Vagina (tissue), 2 donors: ENCODE results near the gene ACOT9. TPM values are rescaled to one million over a fixed set of nuclear protein-coding genes. Genes with fewer than 3 reads are reported as not detected.
A peak's percentile ranks its signal among the peaks of the same experiment; 100 is the strongest.

Source experiments
- DNase-seq, 2 donors: peaks; one replicate each; pipeline ENCODE4 v3.0.0-alpha.2; 2017; ENCODE audit errors: extremely low spot score in 2 of 2
- H3K27ac ChIP-seq: fragments of 200-600 bp; sonication (generic); one replicate; pipeline ENCODE4 v1.5.1; 2019
- H3K27me3 ChIP-seq: fragments of 200-600 bp; sonication (generic); one replicate; pipeline ENCODE4 v1.5.1; 2019
- H3K36me3 ChIP-seq, 2 donors: fragments of 200-600 bp; sonication (generic); one replicate each; pipeline ENCODE4 v1.5.1; 2017 to 2019
- H3K4me1 ChIP-seq: fragments of 200-600 bp; sonication (generic); one replicate; pipeline ENCODE4 v1.5.1; 2019
- H3K4me3 ChIP-seq, 2 donors: fragments of 200-600 bp; sonication (generic); 1 replicate in 1 of 2; 2 replicates in 1 of 2; pipeline ENCODE4 v1.5.1; 2016 to 2019
- H3K9me3 ChIP-seq: fragments of 200-600 bp; sonication (generic); one replicate; pipeline ENCODE4 v1.5.1; 2019
- POLR2A ChIP-seq, 2 donors: fragments of 450-650 bp; IDR thresholded peaks; one replicate each; pipeline ENCODE4 v1.6.1; 2017; ENCODE audit warnings: antibody characterized with exemption in 2 of 2, mild to moderate bottlenecking in 2 of 2, moderate library complexity in 2 of 2
- POLR2AphosphoS5 ChIP-seq, 2 donors: sonication (generic); formaldehyde crosslinking; IDR thresholded peaks; one replicate each; pipeline ENCODE4 v1.9.0; 2017; ENCODE audit warnings: antibody characterized with exemption in 2 of 2, mild to moderate bottlenecking in 2 of 2, low read depth in 1 of 2; ENCODE audit not compliant: insufficient read depth in 1 of 2
- intact Hi-C: fragments of 100-400 bp; cut with DNase I; formaldehyde crosslinking; loops from one replicate; pipeline ENCODE4 v1.15.1; 2023
- total RNA-seq: library from RNA; depleted of rRNA; stranded (reverse); fragments of >200 nt; gene quantifications from one replicate; pipeline ENCODE4 v1.2.3, GENCODE V29; 2016
- TF ChIP-seq, protein P1 (sequence below), 3 experiments: fragments of 450-650 bp in 2 of 3; fragments of 200-600 bp in 1 of 3; sonication (generic) in 1 of 3; IDR thresholded peaks; one replicate each; pipeline ENCODE4 v1.5.1; 2017 to 2019; ENCODE audit warnings: antibody characterized with exemption in 3 of 3, mild to moderate bottlenecking in 2 of 3, moderate library complexity in 2 of 3

Gene ACOT9
- total RNA-seq, 1 donor from 2014 or later: 39.0 TPM

DNA sequence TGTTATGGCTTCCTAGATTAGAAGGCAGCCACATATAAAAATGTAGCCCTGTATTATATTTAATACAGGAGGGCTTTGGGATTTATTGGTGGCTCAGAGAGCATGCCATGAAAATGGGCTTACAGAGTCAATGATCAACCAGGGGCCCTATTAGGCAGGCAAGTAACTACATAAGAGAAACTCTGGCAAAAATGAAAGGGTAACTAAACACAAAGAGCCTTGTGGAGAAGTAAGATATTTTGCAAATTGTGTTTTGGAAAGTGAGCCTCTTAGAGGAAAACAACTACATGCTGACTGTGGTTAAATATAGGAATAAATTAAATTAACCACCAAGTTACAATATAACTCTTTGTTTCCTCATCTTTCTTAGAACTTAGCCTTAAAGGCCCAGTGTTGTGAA lies 45.4 kb upstream of the ACOT9 start:
- Histone ChIP-seq H3K36me3 (no peaks in the 10 kb centered on the region), H3K27ac (no peak overlapping the region), H3K4me1 (no peaks in the 10 kb centered on the region), H3K27me3 (no peaks in the 10 kb centered on the region), H3K4me3 (no peak overlapping the region), H3K9me3 (no peaks in the 10 kb centered on the region)
- DNase-seq: no peak
- intact Hi-C loops: no loop called here
- no peak for TF ChIP-seq POLR2AphosphoS5 (IDR thresholded peaks at IDR 0.05; ENCODE audit: insufficient read depth in 1 of 2, low read depth in 1 of 2)
- no peak for TF ChIP-seq POLR2A (IDR thresholded peaks at IDR 0.05)
- TF ChIP-seq, protein P1, sequence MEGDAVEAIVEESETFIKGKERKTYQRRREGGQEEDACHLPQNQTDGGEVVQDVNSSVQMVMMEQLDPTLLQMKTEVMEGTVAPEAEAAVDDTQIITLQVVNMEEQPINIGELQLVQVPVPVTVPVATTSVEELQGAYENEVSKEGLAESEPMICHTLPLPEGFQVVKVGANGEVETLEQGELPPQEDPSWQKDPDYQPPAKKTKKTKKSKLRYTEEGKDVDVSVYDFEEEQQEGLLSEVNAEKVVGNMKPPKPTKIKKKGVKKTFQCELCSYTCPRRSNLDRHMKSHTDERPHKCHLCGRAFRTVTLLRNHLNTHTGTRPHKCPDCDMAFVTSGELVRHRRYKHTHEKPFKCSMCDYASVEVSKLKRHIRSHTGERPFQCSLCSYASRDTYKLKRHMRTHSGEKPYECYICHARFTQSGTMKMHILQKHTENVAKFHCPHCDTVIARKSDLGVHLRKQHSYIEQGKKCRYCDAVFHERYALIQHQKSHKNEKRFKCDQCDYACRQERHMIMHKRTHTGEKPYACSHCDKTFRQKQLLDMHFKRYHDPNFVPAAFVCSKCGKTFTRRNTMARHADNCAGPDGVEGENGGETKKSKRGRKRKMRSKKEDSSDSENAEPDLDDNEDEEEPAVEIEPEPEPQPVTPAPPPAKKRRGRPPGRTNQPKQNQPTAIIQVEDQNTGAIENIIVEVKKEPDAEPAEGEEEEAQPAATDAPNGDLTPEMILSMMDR (IDR thresholded peaks at IDR 0.05): no peak

DNA sequence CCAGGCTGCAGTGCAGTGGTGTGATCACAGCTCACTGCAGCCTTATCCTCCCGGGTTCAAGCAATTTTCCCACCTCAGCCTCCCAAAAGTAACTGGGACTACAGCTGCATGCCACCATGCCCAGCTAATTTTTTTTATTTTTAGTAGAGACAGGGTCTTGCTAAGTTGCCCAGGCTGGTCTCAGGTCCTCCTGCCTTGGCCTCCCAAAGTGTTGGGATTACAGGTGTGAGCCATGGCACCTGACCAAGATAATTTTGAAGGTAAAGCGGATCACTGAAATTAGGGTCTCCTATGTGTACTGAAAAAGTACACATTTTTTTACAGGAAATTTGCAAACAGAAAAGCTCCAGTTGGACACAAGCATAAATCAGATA lies 44.7 kb upstream of the ACOT9 start:
- Histone ChIP-seq H3K9me3 (no peaks in the 10 kb centered on the region), H3K27ac (no peak overlapping the region), H3K36me3 (no peaks in the 10 kb centered on the region), H3K4me3 (no peak overlapping the region), H3K27me3 (no peaks in the 10 kb centered on the region), H3K4me1 (no peaks in the 10 kb centered on the region)
- intact Hi-C loops: no loop called here
- no peak for TF ChIP-seq POLR2AphosphoS5 (IDR thresholded peaks at IDR 0.05; ENCODE audit: insufficient read depth in 1 of 2, low read depth in 1 of 2)
- no peak for DNase-seq

DNA sequence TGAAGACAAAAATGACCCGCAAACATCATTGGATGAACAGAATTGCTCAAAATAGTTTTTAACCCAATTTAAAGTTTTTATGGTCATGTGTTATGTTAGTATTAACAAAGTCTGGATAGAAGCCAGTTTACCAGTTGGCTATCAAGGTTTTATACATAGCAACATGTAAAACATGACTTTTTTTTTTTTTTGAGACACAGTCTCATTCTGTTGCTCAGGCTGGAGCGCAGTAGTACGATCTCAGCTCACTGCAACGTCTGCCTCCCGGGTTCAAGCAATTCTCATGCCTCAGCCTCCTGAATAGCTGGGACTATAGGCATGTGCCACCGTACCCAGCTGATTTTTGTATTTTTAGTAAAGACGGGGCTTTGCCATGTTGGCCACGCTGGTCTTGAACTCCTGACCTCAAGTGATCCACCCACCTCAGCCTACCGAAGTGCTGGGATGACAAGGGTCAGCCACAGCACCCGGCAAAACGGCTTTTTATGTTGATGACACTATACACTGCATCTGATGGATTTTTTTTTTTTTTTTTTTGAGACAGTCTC lies 43.3 kb upstream of the ACOT9 start:
- H3K4me3 ChIP-seq: no peak overlapping the region
- no peaks in the 10 kb centered on the region for H3K36me3 ChIP-seq
- intact Hi-C loops: no loop called here
- peak overlapping the region; percentile 94 for H3K27ac ChIP-seq
- no peaks in the 10 kb centered on the region for H3K9me3 ChIP-seq
- no peaks in the 10 kb centered on the region for H3K27me3 ChIP-seq
- no peak for DNase-seq
- H3K4me1 ChIP-seq: no peaks in the 10 kb centered on the region
- TF ChIP-seq, protein P1 (IDR thresholded peaks at IDR 0.05): no peak
- TF ChIP-seq POLR2AphosphoS5 (IDR thresholded peaks at IDR 0.05; ENCODE audit: insufficient read depth in 1 of 2, low read depth in 1 of 2): peak in 1 of 2 donors; percentile 13

DNA sequence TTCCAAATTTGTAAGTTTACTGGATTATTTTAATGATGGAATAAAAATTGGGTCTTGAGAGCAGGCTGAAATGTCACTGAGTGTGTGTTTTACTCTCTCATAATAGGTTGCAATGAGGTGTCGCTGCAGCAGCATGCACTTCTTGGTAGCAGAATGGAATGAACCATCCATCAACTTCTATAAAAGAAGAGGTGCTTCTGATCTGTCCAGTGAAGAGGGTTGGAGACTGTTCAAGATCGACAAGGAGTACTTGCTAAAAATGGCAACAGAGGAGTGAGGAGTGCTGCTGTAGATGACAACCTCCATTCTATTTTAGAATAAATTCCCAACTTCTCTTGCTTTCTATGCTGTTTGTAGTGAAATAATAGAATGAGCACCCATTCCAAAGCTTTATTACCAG lies 42.5 kb upstream of the ACOT9 start:
- DNase-seq: no peak
- TF ChIP-seq POLR2A (IDR thresholded peaks at IDR 0.05): no peak
- TF ChIP-seq, protein P1 (IDR thresholded peaks at IDR 0.05): no peak
- no peak for TF ChIP-seq POLR2AphosphoS5 (IDR thresholded peaks at IDR 0.05; ENCODE audit: insufficient read depth in 1 of 2, low read depth in 1 of 2)
- Histone ChIP-seq H3K4me1 (no peaks in the 10 kb centered on the region), H3K27ac (peak overlapping the region; percentile 94), H3K27me3 (no peaks in the 10 kb centered on the region), H3K4me3 (peak overlapping the region; percentile 51 to 64), H3K36me3 (no peaks in the 10 kb centered on the region), H3K9me3 (no peaks in the 10 kb centered on the region)
- intact Hi-C loops: no loop called here

DNA sequence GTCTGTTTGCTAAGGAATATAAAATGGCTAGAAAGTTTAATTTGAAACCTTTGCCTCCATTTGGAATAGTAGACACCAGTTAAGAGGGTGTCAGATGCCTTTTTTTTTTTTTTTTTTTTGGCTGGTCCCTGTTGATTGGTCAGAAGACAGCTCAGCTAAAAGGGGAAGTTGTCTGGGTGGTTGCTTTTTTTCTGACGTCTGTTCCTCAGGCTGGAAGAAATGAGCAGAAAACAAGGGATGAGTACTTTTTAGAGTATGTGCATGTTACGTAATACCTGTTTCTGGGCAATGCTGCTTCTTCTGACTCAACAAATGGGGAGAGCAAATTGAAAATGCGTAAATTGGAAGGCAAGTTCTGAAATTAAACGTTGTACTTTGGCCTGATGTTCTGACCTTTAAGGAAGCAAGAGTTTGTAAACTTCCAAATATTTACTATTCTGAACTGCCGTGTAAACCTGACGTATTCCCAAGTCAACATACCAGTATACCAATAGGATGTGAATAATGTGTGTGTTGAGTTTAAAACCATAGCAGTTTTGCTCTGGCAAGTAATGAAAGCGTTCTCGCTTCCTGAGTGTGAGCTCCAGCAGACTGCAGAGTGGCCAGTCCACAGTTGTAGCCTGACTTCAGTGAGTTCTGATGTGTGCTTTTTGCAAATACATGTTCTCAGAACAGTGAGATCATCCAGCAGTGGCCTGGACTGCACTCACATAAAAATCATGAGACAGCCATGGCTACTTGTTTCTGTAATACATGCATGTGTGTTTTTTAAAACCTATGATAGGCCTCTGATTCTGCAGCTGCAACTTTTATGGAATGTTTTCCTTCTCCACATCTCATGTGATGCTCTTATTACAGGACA lies 41.6 kb upstream of the ACOT9 start:
- intact Hi-C loops: loop anchor here (5.0 kb wide), 1 partner anchor 118 kb away; no protein-coding TSS in a partner anchor
- H3K27ac ChIP-seq: peak overlapping the region; percentile 94
- H3K4me3 ChIP-seq: peak overlapping the region; percentile 51 to 64
- no peak for TF ChIP-seq POLR2AphosphoS5 (IDR thresholded peaks at IDR 0.05; ENCODE audit: insufficient read depth in 1 of 2, low read depth in 1 of 2)
- TF ChIP-seq, protein P1 (IDR thresholded peaks at IDR 0.05): no peak
- no peak for TF ChIP-seq POLR2A (IDR thresholded peaks at IDR 0.05)
- H3K4me1 ChIP-seq: no peaks in the 10 kb centered on the region
- no peak for DNase-seq
- no peaks in the 10 kb centered on the region for H3K27me3 ChIP-seq
- no peaks in the 10 kb centered on the region for H3K36me3 ChIP-seq
- H3K9me3 ChIP-seq: no peaks in the 10 kb centered on the region
